Measurements from ENCODE around the gene MFN2. TPM values are rescaled to one million over a fixed set of nuclear protein-coding genes. Genes with fewer than 3 reads are reported as not detected.

The MFN2 gene
- total RNA-seq, 3 donors from 2014 or later = 103 to 131 (median 110) TPM

DNA sequence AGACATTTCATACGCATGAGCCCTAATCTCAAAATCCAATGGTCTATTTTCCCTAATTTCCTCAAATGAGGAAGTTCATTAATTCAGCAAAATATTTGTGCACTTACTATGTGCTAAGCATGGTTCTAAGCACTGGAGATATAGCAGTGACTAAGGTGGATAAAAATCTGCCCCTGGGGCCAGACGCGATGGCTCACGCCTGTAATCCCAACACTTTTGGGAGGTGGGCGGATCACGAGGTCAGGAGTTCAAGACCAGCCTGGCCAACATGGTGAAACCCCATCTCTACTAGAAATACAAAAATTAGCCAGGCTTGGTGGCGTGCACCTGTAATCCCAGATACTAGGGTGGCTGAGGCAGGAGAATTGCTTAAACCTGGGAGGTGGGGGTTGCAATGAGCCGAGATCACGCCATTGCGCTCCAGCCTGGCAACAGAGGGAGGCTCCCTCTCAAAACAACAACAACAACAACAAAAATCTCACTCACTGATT is 34.8 kb downstream of the MFN2 start:
- no peak for ATAC-seq
- TF ChIP-seq, protein P1, sequence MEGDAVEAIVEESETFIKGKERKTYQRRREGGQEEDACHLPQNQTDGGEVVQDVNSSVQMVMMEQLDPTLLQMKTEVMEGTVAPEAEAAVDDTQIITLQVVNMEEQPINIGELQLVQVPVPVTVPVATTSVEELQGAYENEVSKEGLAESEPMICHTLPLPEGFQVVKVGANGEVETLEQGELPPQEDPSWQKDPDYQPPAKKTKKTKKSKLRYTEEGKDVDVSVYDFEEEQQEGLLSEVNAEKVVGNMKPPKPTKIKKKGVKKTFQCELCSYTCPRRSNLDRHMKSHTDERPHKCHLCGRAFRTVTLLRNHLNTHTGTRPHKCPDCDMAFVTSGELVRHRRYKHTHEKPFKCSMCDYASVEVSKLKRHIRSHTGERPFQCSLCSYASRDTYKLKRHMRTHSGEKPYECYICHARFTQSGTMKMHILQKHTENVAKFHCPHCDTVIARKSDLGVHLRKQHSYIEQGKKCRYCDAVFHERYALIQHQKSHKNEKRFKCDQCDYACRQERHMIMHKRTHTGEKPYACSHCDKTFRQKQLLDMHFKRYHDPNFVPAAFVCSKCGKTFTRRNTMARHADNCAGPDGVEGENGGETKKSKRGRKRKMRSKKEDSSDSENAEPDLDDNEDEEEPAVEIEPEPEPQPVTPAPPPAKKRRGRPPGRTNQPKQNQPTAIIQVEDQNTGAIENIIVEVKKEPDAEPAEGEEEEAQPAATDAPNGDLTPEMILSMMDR (IDR thresholded peaks at IDR 0.05) = no peak

DNA sequence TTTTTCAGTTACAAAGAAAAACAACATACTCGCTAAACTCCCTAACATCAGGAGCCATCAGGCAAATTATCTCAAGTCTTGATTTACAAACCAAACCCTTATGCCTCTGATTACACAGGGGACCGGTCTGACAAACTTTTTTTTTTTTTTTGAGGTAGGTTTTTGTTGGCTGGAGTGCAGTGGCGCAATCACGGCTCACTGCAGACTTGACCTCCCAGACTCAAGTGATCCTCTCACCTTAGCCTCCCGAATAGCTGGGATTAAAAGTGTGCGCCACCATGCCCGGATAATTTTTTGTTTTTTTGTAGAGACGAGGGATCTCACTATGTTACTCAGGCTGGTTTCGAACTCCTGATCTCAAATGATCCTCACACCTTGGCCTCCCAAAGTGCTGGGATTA is 35.3 kb downstream of the MFN2 start:
- Histone ChIP-seq H3K9me3 (no peaks in the 10 kb centered on the region), H3K36me3 (ENCODE audit: low read depth) (peaks cover 3% of the 10 kb centered on the region), H3K4me1 (ENCODE audit: low read depth) (no peaks in the 10 kb centered on the region), H3K4me3 (no peak overlapping the region)
- TF ChIP-seq, protein P1 (IDR thresholded peaks at IDR 0.05) = no peak
- DNase-seq (no peak), ATAC-seq (no peak)
- intact Hi-C loops (cut with DNase I, micrococcal nuclease) = no loop called here

More for the DNA sequence above, 34.8 kb downstream of the MFN2 start:
- H3K4me3 ChIP-seq = no peak overlapping the region
- DNase-seq = no peak
- no peaks in the 10 kb centered on the region for H3K9me3 ChIP-seq
- no peaks in the 10 kb centered on the region for H3K4me1 ChIP-seq (ENCODE audit: low read depth)
- intact Hi-C loops (cut with DNase I, micrococcal nuclease) = no loop called here
- peaks cover 3% of the 10 kb centered on the region for H3K36me3 ChIP-seq (ENCODE audit: low read depth)

DNA sequence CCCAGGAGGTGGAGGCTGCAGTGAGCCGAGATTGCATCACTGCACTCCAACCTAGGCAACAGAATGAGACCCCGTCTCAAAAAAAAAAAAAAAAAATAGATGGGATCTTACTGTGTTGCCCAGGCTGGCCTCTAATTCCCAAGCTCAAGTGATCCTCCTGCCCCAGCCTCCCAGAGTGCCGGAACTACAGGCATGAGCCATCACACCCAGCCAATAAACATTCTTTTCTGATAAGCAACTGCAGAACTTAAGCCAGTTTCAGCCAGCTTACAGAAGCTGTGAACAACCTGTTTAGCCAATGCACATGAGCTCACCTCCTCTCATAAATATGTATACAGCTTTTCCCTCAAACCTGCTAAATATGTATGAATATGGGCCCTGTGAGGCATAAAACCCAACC is 35.9 kb downstream of the MFN2 start:
- ATAC-seq (peak; percentile 22), DNase-seq (no peak)
- Histone ChIP-seq H3K9me3 (no peaks in the 10 kb centered on the region), H3K4me1 (ENCODE audit: low read depth) (no peaks in the 10 kb centered on the region), H3K36me3 (ENCODE audit: low read depth) (peaks cover 3% of the 10 kb centered on the region), H3K4me3 (no peak overlapping the region)
- intact Hi-C loops (cut with DNase I, micrococcal nuclease) = no loop called here
- TF ChIP-seq, protein P1 (IDR thresholded peaks at IDR 0.05) = no peak

DNA sequence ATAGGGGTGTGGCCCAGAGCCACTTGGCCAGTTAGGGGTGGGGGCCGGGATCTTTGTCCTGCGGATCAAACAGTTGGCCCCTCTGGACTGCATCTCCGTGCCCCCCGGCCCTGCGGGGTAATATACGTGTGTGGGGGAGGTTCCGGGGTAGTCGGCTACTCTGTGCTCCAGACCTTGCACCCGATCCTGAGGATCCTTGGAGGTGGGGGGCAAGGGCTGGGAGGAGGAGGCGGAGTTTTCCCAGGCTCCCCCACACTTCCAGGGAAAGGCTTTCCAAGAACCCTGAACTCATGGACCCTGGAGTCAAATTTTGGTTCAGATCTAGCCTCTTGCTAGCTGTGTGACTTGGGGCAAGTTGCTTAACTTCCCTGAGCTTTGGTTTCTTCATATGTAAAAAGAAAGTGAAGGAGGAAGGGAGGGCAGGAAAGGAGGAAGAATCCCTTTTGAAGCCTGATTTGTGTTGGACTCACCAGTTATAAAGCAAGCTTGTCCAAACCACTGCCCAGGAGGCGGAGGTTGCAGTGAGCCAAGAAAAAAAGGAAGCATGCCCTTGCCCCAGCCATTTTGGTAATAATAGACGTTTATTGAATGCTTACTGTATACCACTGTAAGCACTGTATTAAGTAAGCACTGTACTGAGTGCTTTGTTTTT is 39.7 kb downstream of the MFN2 start:
- peak overlapping the region; percentile 80 for H3K4me3 ChIP-seq
- TF ChIP-seq, protein P1 (IDR thresholded peaks at IDR 0.05) = no peak
- intact Hi-C loops (cut with DNase I, micrococcal nuclease) = no loop called here
- H3K9me3 ChIP-seq = no peaks in the 10 kb centered on the region
- H3K36me3 ChIP-seq (ENCODE audit: low read depth) = peaks cover 3% of the 10 kb centered on the region
- no peak for DNase-seq
- ATAC-seq = peak; percentile 3
- H3K4me1 ChIP-seq (ENCODE audit: low read depth) = no peaks in the 10 kb centered on the region

DNA sequence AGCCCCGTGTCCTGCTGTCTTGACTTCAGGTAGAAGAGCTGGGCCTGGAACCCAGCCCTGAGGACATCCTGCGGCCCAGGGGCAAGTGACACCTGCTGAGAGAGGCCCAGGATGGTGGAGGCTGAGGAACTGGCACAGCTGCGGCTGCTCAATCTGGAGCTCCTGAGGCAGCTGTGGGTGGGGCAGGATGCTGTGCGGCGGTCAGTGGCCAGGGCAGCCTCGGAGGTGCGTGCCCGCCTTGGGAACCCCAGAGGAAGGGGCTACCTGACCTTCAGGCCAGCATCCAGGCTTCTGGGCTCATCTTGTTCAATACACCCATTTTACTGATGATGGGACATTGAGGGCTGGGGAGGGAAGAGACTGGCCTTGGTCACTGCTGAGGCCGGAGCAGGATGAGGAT is 41.4 kb downstream of the MFN2 start:
- intact Hi-C loops (cut with DNase I, micrococcal nuclease) = no loop called here
- TF ChIP-seq, protein P1 (IDR thresholded peaks at IDR 0.05) = no peak
- peaks cover 3% of the 10 kb centered on the region for H3K36me3 ChIP-seq (ENCODE audit: low read depth)
- no peak overlapping the region for H3K4me3 ChIP-seq
- DNase-seq (no peak), ATAC-seq (no peak)
- no peaks in the 10 kb centered on the region for H3K4me1 ChIP-seq (ENCODE audit: low read depth)
- H3K9me3 ChIP-seq = no peaks in the 10 kb centered on the region
